PFSK-1 (cell line): ENCODE results near the gene MYEOV.

Experiments used
- POLR2AphosphoS5 ChIP-seq: IDR thresholded peaks from 2 replicates; pipeline ENCODE4 v1.6.1; 2012; ENCODE audit warnings: low read depth, mild to moderate bottlenecking, control low read depth, low read length, moderate library complexity
- REST ChIP-seq, 2 experiments: IDR thresholded peaks; 2 replicates each; pipeline versions ENCODE4 v1.6.1 to v1.8.0; 2011 to 2012; ENCODE audit warnings: low read depth in 2 of 2, low read length in 2 of 2, control low read depth in 1 of 2, inconsistent platforms in 1 of 2, mild to moderate bottlenecking in 1 of 2, moderate library complexity in 1 of 2; ENCODE audit not compliant: insufficient read depth in 1 of 2
- SIN3A ChIP-seq: IDR thresholded peaks from 2 replicates; pipeline ENCODE4 v1.6.1; 2012; ENCODE audit warnings: mild to moderate bottlenecking, low read length, moderate library complexity, borderline replicate concordance; ENCODE audit not compliant: insufficient read depth
- TAF1 ChIP-seq: IDR thresholded peaks from 2 replicates; pipeline ENCODE4 v1.6.1; 2012; ENCODE audit warnings: low read length, control low read depth, borderline replicate concordance; ENCODE audit not compliant: insufficient read depth

GRCh38 chr11:69342588-69343330, 48.8 kb downstream of the MYEOV start:
- no peak for TF ChIP-seq POLR2AphosphoS5
- TF ChIP-seq REST (IDR thresholded peaks at IDR 0.05; ENCODE audit: insufficient read depth in 1 of 2, low read depth in 2 of 2, low read length in 2 of 2) = no peak
- no peak for TF ChIP-seq SIN3A
- TF ChIP-seq TAF1 = no peak
